Coronary artery (tissue), 2 donors: Measurements from ENCODE around the gene ETV3L.
A peak's percentile ranks its signal among the peaks of the same experiment; 100 is the strongest.

Experiments used
- DNase-seq: peaks from one replicate; pipeline ENCODE4 v3.0.0-alpha.2; 2017; ENCODE audit warnings: low spot score
- H3K27ac ChIP-seq, 2 donors: fragments of 200-600 bp; sonication (generic); one replicate each; pipeline ENCODE4 v1.5.1; 2016 to 2019
- H3K4me3 ChIP-seq: fragments of 200-600 bp; sonication (generic); 2 replicates; pipeline ENCODE4 v1.5.1; 2016; ENCODE audit warnings: mild to moderate bottlenecking, moderate library complexity
- CTCF ChIP-seq: fragments of 200-600 bp; sonication (generic); IDR thresholded peaks from one replicate; pipeline ENCODE4 v1.5.1; 2019; ENCODE audit warnings: antibody characterized with exemption

ETV3L gene

DNA sequence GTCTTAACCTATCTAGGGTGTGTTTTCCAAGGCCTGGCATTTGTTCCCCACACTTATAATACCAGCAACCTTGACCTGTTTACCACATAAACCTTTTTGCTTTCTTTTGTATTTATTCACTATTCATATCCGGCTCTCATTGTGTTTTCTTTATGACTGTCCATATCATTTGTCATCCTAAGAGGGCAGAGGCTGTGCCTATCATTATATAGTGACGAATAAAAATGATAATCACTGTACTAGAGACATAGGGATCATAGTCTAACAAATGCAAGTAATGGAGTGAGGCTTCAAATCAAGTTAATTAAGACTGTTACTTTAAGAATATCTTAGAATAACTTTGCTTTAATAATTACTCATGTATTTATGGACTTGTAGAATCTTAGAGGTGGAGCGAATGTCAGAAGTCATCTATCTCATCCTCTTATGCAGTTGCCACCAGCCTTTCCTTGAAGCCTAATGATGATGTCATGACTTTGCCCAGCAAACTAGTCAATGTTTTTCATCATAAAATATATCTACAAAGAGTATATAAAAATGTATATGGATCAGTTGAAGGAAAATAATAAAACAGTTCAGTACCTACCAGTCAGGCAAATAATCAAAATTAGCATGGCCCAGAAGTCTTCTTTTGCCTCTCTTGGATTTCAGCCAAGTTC lies 43.3 kb upstream of the ETV3L start:
- no peak for DNase-seq

DNA sequence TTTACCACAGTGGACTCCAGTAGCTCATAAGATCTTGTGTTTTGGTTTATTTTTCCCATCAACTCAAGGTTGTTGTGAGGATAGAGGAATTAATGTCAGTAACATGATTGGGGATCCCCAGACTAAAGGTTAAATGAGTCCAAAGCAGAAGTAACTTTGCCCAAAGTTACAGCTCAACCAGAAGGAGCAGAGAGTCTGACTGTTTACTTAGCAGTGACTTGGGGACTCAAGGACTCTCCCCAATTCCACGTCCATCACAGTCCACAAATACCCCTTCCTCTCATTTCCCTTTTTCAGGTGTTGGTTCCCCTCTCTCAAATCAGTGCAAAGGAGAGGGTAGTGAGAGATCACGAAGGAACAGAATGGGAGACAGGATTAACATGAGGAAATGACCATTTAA lies 42.6 kb upstream of the ETV3L start:
- DNase-seq = no peak
- no peak overlapping the region for H3K27ac ChIP-seq
- H3K4me3 ChIP-seq = no peak overlapping the region
- TF ChIP-seq CTCF = no peak

More for the DNA sequence above, 43.3 kb upstream of the ETV3L start:
- Histone ChIP-seq H3K4me3 (no peak overlapping the region), H3K27ac (no peak overlapping the region)
- TF ChIP-seq CTCF = no peak

GRCh38 chr1:157141212-157141855 lies 41.7 kb upstream of the ETV3L start:
- no peak overlapping the region for H3K4me3 ChIP-seq
- DNase-seq = no peak
- no peak for TF ChIP-seq CTCF
- no peak overlapping the region for H3K27ac ChIP-seq

DNA sequence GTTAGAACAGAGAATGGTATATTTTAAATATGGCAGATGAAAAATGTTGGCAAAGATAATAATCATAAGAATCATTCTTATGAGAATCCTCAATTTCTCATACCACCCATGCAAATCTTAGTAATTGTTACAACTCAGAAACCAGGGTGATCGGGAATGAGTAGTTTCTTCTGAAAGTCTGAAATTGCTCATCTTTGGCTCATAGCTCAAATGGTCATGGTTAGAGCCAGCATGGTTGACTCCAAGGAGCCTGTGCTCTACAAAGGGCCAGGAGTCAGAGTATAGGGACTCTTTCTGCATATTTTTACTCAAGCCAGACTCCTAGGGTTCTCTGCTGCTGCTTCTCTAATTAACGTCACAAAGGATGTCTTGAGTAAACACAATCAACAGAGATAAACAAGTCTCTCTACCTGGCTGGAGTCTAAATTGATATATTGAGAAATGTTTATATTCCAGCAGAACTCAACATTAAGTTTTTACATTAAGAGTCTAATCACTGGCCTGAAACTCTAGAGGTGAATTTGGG lies 40.5 kb upstream of the ETV3L start:
- no peak for DNase-seq
- TF ChIP-seq CTCF = no peak
- no peak overlapping the region for H3K4me3 ChIP-seq
- H3K27ac ChIP-seq = no peak overlapping the region

DNA sequence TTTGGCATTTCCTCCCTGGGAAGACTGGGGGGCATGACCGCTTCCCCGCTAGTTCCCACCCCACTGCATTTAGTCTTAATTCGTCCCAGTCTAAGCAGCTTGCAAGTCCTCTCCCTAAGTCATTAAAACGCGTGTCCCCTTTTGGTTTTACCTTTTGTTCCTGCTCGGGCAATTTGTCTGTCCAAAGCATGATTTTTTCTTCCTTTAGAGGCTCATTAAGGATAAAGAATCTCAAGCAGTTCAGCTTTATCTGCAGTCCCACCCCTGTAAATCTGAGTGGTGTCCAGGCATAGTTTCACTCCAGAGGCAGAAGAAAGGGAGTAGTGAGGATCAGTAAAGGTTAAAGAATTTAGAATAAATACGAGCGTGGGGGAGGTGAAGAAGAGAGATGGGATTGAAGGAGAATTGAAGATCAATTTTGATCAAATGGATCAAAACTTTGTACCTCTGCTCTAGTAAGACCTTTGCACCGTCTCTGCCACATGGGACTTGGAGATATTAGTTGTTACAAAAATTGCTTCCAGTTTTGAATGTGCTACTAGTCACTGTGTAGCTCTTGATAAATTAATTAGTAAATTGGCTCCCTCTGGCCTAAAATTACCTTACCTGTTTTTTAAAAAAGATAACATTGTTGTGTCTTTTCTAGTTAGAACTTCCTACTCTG lies 39.6 kb upstream of the ETV3L start:
- H3K27ac ChIP-seq = peak overlapping the region; percentile 77 to 96
- DNase-seq = no peak
- TF ChIP-seq CTCF = no peak
- H3K4me3 ChIP-seq = peak overlapping the region; percentile 76

DNA sequence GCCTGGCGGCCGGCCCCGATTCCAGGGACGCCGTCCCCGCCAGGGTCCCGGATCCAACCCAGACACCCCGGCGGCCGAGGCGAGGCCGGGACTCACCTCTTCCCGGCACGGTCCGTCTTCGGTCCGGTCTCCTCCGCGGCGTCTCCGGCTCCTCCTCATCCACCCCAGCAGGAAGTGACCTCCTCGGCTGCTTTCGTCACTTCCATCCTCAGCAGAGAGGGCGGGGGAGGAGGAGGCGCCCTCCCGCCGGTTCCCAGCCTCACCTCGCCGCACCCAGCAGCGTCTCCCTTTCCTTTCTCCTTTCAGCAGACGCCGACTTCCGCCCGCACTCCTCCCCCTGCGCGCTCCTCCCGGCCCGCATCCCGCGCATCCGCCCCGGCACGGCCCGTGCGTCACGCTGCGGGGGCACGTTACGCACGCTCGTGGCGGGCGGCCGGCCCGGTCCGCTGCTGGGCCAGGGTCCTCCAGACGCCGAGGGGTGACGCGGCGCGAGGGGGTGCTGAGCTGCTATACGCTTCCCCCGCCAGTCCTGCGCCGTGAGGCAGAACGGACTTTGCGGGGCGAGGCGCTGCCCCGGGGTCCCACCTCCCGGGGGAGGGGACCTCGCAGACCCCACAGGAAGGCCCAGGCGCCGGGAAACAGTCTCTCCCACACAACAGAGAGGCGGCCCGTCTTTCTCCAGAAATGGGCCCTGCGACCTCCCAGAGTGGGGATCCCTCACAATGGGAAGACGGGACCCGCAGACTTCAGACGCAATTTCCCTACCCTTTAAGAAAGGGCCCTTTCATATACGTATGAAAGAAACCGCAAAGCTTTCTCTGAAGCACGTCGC lies 38.8 kb upstream of the ETV3L start, which contains the start of gene ETV3:
Gene ETV3, minus strand, starts transcription at position 176 of the 832 bp plus-strand sequence. CDS start 2,043 bp downstream, outside the sequence.
- peak within 1 kb of the TSS; percentile 76 for H3K4me3 ChIP-seq
- peak; percentile 94 for DNase-seq
- peak within 1 kb of the TSS; percentile 77 to 96 for H3K27ac ChIP-seq
- no peak for TF ChIP-seq CTCF
